Adipocyte (in vitro differentiated cells): ENCODE data around the gene MOSPD3.
"Not testable (repeated sequence)": the region's sequence is repeated elsewhere in the genome, so short reads cannot be mapped to it uniquely, and the experiment has no call there.

Source experiments
- DNase-seq: peaks from one replicate; pipeline ENCODE4 v3.0.0-alpha.2; 2015; ENCODE audit warnings: low read depth
- H3K27me3 ChIP-seq: replicated peaks from 2 replicates; pipeline ENCODE4 v1.7.0; 2013; ENCODE audit warnings: mild to moderate bottlenecking, low read length, moderate library complexity; ENCODE audit not compliant: control insufficient read depth, insufficient read depth
- H3K36me3 ChIP-seq: 2 replicates; pipeline ENCODE4 v1.7.0; 2013; ENCODE audit warnings: low read length, mild to moderate bottlenecking, moderate library complexity; ENCODE audit not compliant: control insufficient read depth, insufficient read depth, severe bottlenecking
- H3K4me1 ChIP-seq: 2 replicates; pipeline ENCODE4 v1.7.0; 2013; ENCODE audit warnings: mild to moderate bottlenecking, low read length, moderate library complexity; ENCODE audit not compliant: control insufficient read depth, insufficient read depth
- H3K4me3 ChIP-seq: 2 replicates; pipeline ENCODE4 v1.7.0; 2013; ENCODE audit warnings: mild to moderate bottlenecking, low read length, moderate library complexity
- H3K9ac ChIP-seq: 2 replicates; pipeline ENCODE4 v1.7.0; 2013; ENCODE audit warnings: mild to moderate bottlenecking, low read length, moderate library complexity
- H3K9me3 ChIP-seq: 2 replicates; pipeline ENCODE4 v1.7.0; 2013; ENCODE audit warnings: mild to moderate bottlenecking, low read length, moderate library complexity; ENCODE audit not compliant: control insufficient read depth

Gene MOSPD3, protein sequence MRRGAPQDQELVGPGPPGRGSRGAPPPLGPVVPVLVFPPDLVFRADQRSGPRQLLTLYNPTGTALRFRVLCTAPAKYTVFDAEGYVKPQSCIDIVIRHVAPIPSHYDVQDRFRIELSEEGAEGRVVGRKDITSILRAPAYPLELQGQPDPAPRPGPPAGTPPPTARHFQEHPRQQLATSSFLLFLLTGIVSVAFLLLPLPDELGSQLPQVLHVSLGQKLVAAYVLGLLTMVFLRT

DNA sequence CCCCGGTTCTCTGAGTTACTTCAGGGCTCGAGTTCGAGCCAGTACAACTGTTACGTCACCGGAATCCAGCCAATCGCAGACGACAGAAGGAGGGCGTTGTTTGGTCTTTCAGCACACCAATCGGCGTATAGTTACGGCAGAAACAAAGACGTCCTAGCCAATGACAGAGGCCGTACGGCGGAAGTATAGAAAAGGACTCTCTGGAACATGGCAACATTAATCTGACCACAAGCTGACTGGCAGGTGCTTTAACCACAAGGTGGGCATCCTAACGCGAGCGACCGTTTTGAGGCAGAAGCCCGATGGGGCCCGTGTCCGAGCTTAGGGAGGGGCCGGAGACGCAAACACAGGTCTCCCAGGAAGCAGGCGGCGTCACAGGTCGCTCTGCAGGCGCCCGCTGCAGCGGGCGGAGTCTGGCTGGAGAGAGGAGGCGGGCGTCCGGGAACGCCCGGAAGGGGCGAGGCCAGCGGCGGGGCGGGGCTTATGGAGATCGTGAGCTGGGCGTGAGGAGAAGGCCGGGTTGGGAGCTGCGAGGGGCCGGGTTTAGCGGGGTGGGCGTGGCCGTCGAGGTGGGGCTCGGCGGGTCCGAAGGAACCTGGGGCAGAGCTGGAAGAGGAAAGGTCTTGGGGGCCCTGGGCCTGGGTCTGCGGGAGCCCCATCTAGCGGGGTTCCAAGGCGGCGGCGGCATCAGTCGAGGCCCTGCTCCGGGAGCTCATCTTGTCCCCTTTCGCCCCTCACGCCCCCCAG is at the start of gene MOSPD3:
Gene MOSPD3 (plus strand): TSS at position 558 of the 747 bp plus-strand sequence. CDS start 252 bp downstream, outside the sequence.
- Histone ChIP-seq H3K27me3 (no peaks in the 10 kb centered on the region), H3K9ac (peak within 1 kb of the TSS; percentile 89), H3K4me3 (peak within 1 kb of the TSS; percentile 89), H3K9me3 (no peaks in the 10 kb centered on the region), H3K4me1 (peaks cover 4% of the 10 kb centered on the region), H3K36me3 (peaks cover 11% of the 10 kb centered on the region)
- peak; percentile 100 for DNase-seq

DNA sequence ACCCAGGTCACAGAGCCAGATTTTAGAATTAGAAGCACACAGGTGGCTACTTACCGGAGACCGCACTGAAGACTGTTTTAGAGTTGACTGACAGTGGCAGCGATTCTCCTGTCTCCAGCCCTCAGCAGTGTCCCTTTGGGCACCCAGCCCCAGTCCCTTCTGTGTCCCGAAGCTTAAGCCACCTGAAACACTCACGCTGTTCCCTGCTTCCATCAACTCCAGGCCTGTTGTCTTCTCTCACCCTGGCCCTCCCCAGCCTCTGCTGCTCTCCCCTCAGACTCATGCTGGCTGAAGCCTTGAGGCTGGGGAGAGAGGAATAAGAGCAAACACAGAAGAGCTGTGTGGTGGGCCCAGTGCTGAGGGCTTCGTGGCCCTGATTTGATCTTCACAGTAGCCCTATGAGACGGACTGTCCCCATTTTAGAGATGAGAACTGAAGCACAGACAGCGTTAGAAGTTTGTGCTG is 49.2 kb upstream of the MOSPD3 start:
- H3K9ac ChIP-seq = no peak overlapping the region
- H3K36me3 ChIP-seq = peaks cover 3% of the 10 kb centered on the region
- no peaks in the 10 kb centered on the region for H3K27me3 ChIP-seq
- no peak for DNase-seq
- no peak overlapping the region for H3K4me3 ChIP-seq
- H3K4me1 ChIP-seq = peaks cover 18% of the 10 kb centered on the region
- H3K9me3 ChIP-seq = no peaks in the 10 kb centered on the region

DNA sequence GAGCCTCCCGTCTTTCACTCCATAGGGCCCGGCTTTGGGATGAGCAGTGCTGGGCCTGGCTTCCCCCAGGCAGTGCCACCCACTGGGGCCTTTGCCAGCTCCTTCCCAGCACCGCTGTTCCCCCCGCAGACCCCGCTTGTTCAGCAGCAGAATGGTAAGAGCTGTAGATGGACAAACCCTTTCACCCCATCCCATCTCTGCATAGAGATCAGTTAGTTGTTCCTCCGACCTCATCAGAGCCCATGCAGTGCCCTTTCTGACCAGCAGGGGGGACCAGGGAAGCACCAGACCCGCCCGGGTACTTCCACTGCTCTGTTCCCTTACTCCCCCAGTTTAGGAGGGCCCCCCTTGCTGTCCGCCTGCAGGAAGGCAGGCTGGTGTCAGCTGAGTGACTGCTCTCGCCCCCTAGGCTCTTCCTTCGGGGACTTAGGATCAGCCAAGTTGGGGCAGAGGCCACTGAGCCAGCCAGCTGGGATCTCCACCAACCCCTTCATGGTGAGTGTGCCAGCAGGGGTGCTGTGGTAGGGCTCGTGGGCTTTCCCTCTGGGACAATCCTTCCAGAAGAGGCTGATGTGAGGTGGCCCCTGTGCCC is 48.4 kb upstream of the MOSPD3 start:
- Histone ChIP-seq H3K4me3 (no peak overlapping the region), H3K4me1 (peaks cover 14% of the 10 kb centered on the region), H3K9ac (no peak overlapping the region), H3K36me3 (peaks cover 3% of the 10 kb centered on the region), H3K9me3 (no peaks in the 10 kb centered on the region), H3K27me3 (no peaks in the 10 kb centered on the region)
- peak; percentile 90 for DNase-seq

DNA sequence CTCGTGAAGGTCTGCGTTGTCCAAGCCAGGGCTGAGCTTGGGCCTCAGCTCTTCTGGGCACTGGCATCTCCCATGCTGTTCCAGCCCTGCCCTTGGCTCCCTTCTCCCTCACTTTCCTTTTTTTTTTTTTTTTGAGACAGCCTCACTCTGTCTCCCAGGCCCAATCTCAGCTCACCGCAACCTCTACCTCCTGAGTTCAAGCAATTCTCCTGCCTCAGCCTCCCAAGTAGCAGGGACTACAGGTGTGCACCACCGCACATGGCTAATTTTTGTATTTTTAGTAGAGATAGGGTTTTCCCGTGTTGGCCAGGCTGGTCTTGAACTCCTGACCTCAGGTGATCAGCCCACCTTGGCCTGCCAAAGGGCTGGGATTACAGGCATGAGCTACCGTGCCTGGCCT is 47.9 kb upstream of the MOSPD3 start:
- H3K4me3 ChIP-seq, H3K9ac ChIP-seq, DNase-seq, H3K9me3 ChIP-seq, H3K36me3 ChIP-seq, H3K27me3 ChIP-seq: not testable (repeated sequence)
- peaks cover 11% of the 10 kb centered on the region for H3K4me1 ChIP-seq

DNA sequence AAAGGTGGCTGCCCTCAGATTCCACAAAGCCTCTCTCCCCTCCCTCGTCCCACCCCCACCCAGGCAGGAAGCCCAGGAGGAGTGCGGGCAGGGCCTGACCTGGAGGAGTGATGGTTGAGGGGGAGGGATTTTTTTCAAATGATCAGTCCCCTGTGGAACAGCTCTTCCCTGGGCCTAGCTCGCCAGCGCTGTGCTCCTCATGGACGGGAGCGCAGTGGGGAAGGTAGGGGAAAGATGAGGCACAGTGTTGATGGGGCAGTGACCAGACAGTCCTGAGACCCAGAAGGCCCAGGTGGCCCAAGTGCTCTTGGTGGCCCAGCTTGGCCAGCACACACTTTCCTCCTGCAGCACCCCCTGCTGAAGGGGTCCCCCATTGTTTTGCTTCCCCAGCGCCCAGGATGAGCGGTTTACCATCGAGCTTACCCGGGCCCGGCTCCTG is 47.2 kb upstream of the MOSPD3 start:
- H3K4me3 ChIP-seq = no peak overlapping the region
- H3K4me1 ChIP-seq = peaks cover 15% of the 10 kb centered on the region
- H3K27me3 ChIP-seq = no peaks in the 10 kb centered on the region
- no peak overlapping the region for H3K9ac ChIP-seq
- peaks cover 3% of the 10 kb centered on the region for H3K36me3 ChIP-seq
- no peak for DNase-seq
- H3K9me3 ChIP-seq = no peaks in the 10 kb centered on the region

DNA sequence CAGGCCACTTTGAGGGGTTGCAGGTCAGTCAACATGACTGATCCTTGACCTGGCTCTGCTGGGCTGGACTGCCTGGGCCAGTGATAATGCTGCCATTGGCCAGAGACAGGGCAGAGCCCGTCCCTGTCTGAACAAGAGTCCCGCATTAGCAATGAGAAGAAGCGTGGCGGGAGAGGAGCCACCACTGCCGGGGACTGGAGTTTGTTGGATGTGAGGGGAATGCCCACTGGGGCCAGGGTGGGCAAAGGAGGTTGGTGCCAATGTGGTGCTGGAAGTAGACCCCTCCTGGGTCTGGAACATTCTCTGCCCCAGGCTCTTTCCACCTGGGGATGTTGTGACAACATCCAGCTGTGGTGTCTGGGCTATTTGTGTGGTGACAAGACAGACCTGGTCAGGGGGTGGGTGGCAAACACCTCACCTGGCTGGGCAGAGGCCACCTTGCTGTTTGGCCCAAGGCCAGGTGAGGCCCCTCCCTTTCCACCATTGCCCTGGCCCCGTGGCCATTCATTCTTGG is 46.3 kb upstream of the MOSPD3 start:
- H3K9ac ChIP-seq = no peak overlapping the region
- no peak overlapping the region for H3K4me3 ChIP-seq
- no peak for DNase-seq
- peaks cover 16% of the 10 kb centered on the region for H3K4me1 ChIP-seq
- peaks cover 3% of the 10 kb centered on the region for H3K36me3 ChIP-seq
- no peaks in the 10 kb centered on the region for H3K9me3 ChIP-seq
- H3K27me3 ChIP-seq = no peaks in the 10 kb centered on the region

DNA sequence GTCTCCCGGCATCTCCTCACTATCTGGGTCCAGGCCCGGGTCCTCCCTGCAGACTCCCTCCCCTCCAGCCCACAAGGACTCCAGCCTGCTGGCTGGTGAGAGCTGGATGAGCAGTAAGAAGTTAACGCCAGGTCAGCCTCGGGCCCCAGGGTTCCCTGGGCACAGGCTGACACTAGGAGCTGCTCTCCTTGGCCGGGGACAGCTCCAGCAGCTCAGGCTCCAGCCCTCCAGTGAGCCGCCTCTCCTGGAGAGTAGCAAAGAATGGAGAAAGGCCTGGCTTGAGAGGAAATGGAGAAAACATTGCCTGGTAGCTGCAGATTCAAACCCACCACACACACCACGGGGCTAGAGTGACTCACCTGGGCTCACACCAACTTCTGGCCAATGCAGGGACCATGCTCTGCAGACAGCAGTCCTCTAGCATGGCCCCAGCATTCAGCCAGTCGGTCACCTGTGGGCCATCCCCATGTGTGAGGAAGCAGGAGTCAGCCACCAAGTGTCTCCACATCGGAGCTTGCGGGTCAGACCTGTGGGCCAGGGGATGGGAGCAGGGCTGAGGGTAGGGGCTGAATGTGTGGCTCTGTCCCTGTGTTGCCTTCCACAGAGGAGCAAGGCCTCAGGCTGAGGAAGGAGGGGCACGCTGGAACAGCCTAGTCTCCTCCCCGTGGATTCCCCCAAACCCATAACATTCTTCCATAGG is 45.2 kb upstream of the MOSPD3 start:
- Histone ChIP-seq H3K9me3 (no peaks in the 10 kb centered on the region), H3K9ac (no peak overlapping the region), H3K27me3 (peaks cover 8% of the 10 kb centered on the region), H3K36me3 (peaks cover 3% of the 10 kb centered on the region), H3K4me3 (no peak overlapping the region), H3K4me1 (peaks cover 9% of the 10 kb centered on the region)
- DNase-seq = no peak

DNA sequence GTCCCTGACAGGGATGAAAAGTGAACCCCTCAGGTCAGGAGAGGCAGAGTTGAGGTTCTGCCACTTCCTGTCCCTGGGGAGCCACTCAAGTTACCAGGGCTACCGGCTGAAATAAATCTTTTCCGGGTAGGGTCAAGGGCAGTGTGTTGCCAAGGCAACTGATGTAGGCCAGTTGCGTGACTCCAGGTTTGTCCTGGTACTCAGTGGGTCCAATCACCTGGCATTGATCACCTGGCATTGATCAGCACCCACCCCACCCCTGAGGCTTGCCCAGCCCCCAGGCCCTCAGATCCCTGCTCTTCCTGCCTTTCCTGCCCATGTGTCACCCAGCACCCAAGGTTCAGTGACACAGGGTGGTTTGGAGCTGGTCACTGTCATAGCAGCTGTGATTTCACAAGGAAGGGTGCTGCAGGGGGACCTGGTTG is 44.6 kb upstream of the MOSPD3 start:
- no peak for DNase-seq
- peaks cover 2% of the 10 kb centered on the region for H3K36me3 ChIP-seq
- H3K4me3 ChIP-seq = no peak overlapping the region
- no peaks in the 10 kb centered on the region for H3K9me3 ChIP-seq
- H3K4me1 ChIP-seq = peaks cover 9% of the 10 kb centered on the region
- H3K27me3 ChIP-seq = peaks cover 8% of the 10 kb centered on the region
- H3K9ac ChIP-seq = no peak overlapping the region

DNA sequence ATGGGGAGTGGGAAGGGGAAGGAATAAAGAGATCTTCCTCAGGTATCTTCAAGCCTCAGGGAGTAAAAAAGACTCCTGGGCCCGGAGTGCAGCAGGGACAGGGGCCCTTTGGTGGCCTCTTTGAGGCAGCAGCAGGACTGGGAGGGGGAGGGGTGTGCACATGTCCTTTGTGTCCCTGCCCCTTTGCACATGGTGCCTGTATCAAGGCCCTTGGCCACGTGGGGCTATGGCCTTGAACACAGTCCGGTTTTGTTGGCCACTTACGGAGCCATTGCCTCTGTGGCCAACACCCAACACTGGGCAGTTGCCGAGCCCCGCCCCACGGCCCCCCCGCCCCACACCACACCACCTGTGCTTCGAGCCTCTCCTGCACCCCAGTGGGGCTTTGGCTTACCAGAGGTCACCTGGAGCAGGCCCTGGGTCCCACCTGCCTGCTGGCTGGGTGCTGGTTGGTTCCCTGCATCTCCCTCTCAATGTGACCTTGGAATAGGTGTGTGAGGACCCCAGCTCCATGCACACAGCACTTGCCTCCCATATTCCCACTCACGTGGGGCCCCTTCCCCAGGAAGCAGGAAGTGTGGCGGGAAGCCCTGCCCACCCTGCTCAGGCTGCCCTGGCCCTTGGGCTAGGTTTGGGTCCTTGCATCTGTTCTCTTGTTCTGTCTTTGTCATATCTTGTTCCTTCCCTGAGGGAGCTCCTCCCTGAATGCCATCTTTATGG is 44.0 kb upstream of the MOSPD3 start:
- peaks cover 9% of the 10 kb centered on the region for H3K4me1 ChIP-seq
- H3K9ac ChIP-seq = no peak overlapping the region
- peaks cover 8% of the 10 kb centered on the region for H3K27me3 ChIP-seq
- no peaks in the 10 kb centered on the region for H3K36me3 ChIP-seq
- DNase-seq = no peak
- H3K4me3 ChIP-seq = no peak overlapping the region
- no peaks in the 10 kb centered on the region for H3K9me3 ChIP-seq

DNA sequence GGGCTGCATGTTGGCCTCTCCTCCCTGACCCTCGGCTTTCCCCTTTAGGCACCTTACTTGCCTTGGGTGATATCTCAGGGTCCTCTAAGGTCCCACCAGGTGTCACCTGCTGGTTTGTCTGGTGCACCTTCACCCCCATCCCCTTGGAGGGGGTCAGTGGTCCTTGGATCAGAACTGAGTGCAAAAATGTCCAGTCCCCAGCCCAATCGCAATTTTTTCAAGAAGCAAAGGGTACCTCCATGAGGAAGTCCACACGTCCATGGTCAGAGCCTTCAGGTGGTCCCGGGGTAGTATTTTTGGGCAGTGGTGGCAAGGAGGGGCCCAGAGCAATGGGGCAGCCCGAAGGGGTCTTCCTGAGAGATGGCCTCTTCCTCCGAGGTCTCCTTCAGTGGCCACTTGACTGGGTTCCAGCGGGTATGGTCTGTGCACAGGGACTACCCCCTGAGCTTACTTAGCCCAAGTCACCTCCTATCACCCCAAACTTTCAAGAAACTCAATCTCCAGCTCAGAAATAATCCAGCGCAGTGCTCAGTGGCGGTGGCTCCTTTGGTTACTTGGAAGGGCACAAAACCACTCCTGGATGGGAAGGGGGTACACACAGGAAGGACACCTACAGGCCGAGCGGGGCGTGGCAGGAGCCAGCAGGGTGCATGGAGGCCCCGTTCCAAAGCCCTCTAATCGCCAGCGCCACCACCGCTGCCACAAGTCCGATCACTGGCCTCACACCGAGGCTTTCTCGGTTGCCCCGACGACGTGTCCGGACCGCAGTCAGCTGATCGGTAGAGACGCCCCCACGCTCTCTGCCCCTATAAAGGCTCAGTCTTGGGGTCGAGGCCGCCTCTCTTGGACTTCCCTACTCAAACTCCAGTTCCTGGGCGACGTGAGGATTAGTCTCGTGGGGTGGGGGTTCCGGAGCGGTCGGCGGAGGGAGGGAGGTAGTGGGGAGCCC is 43.2 kb upstream of the MOSPD3 start:
- DNase-seq = peak; percentile 40
- H3K9me3 ChIP-seq = no peaks in the 10 kb centered on the region
- no peak overlapping the region for H3K9ac ChIP-seq
- H3K36me3 ChIP-seq = no peaks in the 10 kb centered on the region
- peak overlapping the region; percentile 65 for H3K4me3 ChIP-seq
- peaks cover 9% of the 10 kb centered on the region for H3K4me1 ChIP-seq
- H3K27me3 ChIP-seq = peaks cover 8% of the 10 kb centered on the region
